Gastrocnemius medialis (tissue), 4 donors: ENCODE data around the gene MTHFSD. TPM values are rescaled to one million over a fixed set of nuclear protein-coding genes. Genes with fewer than 3 reads are reported as not detected.

Source experiments
- ATAC-seq, 2 donors: fragments of 150-250 bp; one replicate each; pipeline ENCODE4 v1.9.1; 2016
- DNase-seq, 2 donors: peaks; one replicate each; pipeline ENCODE4 v3.0.0-alpha.2; 2019
- H3K27ac ChIP-seq, 4 donors: fragments of 200-600 bp; sonication (generic); 1 replicate in 1 of 4; 2 replicates in 3 of 4; pipeline ENCODE4 v1.5.1; 2016 to 2018; ENCODE audit warnings: mild to moderate bottlenecking in 2 of 4, moderate library complexity in 1 of 4
- H3K27me3 ChIP-seq, 3 donors: fragments of 200-600 bp; sonication (generic) in 2 of 3; 1 replicate in 1 of 3; 2 replicates in 2 of 3; pipeline versions ENCODE4 v1.5.1 to v1.6.0; 2016 to 2019; ENCODE audit warnings: mild to moderate bottlenecking in 1 of 3, moderate library complexity in 1 of 3
- H3K36me3 ChIP-seq, 2 donors: fragments of 200-600 bp; sonication (generic) in 1 of 2; one replicate each; pipeline ENCODE4 v1.5.1; 2017 to 2018
- H3K4me1 ChIP-seq, 2 donors: fragments of 200-600 bp; sonication (generic) in 1 of 2; one replicate each; pipeline ENCODE4 v1.5.1; 2016 to 2017; ENCODE audit warnings: mild to moderate bottlenecking in 2 of 2
- H3K4me3 ChIP-seq, 4 donors: fragments of 200-600 bp; sonication (generic) in 3 of 4; 1 replicate in 1 of 4; 2 replicates in 3 of 4; pipeline ENCODE4 v1.5.1; 2016 to 2019; ENCODE audit warnings: mild to moderate bottlenecking in 2 of 4
- H3K9me3 ChIP-seq, 3 donors: fragments of 200-600 bp; sonication (generic) in 2 of 3; 1 replicate in 1 of 3; 2 replicates in 2 of 3; pipeline ENCODE4 v1.5.1; 2016 to 2019
- CTCF ChIP-seq, 5 experiments: fragments of 450-650 bp in 3 of 5; fragments of 200-600 bp in 2 of 5; sonication (generic) in 2 of 5; IDR thresholded peaks in 4 of 5; conservative IDR thresholded peaks in 1 of 5; 1 replicate in 4 of 5; 2 replicates in 1 of 5; pipeline ENCODE4 v1.5.1; 2016 to 2019; ENCODE audit warnings: antibody characterized with exemption in 5 of 5, mild to moderate bottlenecking in 3 of 5, moderate library complexity in 3 of 5
- POLR2A ChIP-seq, 2 donors: fragments of 450-650 bp; IDR thresholded peaks; one replicate each; pipeline ENCODE4 v1.6.1; 2017; ENCODE audit warnings: antibody characterized with exemption in 2 of 2, mild to moderate bottlenecking in 2 of 2, moderate library complexity in 2 of 2
- in situ Hi-C, 4 donors: fragments of 200-750 bp; cut with MboI; loops; one replicate each; pipeline versions ENCODE4 v1.15.0 to v1.8.0; 2017; ENCODE audit warnings: low sequenced_read_pairs in 4 of 4
- intact Hi-C: fragments of 100-400 bp; cut with DNase I; formaldehyde crosslinking; loops from one replicate; pipeline ENCODE4 v1.15.1; 2023; ENCODE audit warnings: low total_unique reads
- total RNA-seq, 4 donors: library from RNA; depleted of rRNA; stranded (reverse); fragments of >200 nt; gene quantifications; one replicate each; pipeline versions ENCODE4 v1.1.0 to v1.2.3, GENCODE V29; 2016

MTHFSD gene
- total RNA-seq, 4 donors from 2014 or later, result 10.9 to 31.2 (median 16.0) TPM

- in situ Hi-C loops, result loop anchor here (25.0 kb wide), 3 partner anchors 188 to 813 kb away; partner anchors contain the start of genes FBXO31 (in 1 of the 4) and MAP1LC3B (in 1 of the 4)
Measured at GRCh38 chr16:86574646-86575045, 19.6 kb upstream of the MTHFSD start.

GRCh38 chr16:86573646-86574508 lies 18.8 kb upstream of the MTHFSD start:
- no peak for DNase-seq
- in situ Hi-C loops, result loop anchor here (25.0 kb wide), 2 partner anchors 713 to 813 kb away; partner anchors contain the start of genes FBXO31 (in 1 of the 4) and MAP1LC3B (in 1 of the 4)
- Histone ChIP-seq H3K4me3 (no peak overlapping the region), H3K27me3 (peaks cover 67 to 74% (median 72%) of the 10 kb centered on the region in 3 donors), H3K36me3 (no peaks in the 10 kb centered on the region), H3K4me1 (peaks cover 0 to 4% of the 10 kb centered on the region in 2 donors), H3K27ac (no peak overlapping the region), H3K9me3 (no peaks in the 10 kb centered on the region)
- ATAC-seq, result no peak
- TF ChIP-seq POLR2A (IDR thresholded peaks at IDR 0.05), result no peak
- no peak for TF ChIP-seq CTCF (IDR thresholded peaks at IDR 0.05 in 4 of 5, conservative IDR thresholded peaks at IDR 0.05 in 1 of 5)
- intact Hi-C loops, result loop anchor here (2.0 kb wide), 1 partner anchor 187 kb away; no protein-coding TSS in a partner anchor

More at GRCh38 chr16:86574646-86575045, 19.6 kb upstream of the MTHFSD start:
- no peak for ATAC-seq
- Histone ChIP-seq H3K27ac (no peak overlapping the region), H3K36me3 (no peaks in the 10 kb centered on the region), H3K4me1 (peaks cover 0 to 4% of the 10 kb centered on the region in 2 donors), H3K9me3 (no peaks in the 10 kb centered on the region), H3K4me3 (no peak overlapping the region), H3K27me3 (peaks cover 66 to 69% (median 67%) of the 10 kb centered on the region in 3 donors)
- TF ChIP-seq CTCF (IDR thresholded peaks at IDR 0.05 in 4 of 5, conservative IDR thresholded peaks at IDR 0.05 in 1 of 5) (no peak), POLR2A (IDR thresholded peaks at IDR 0.05) (no peak)
- intact Hi-C loops, result loop anchor here (2.0 to 5.0 kb wide), 4 partner anchors 88 to 293 kb away; no protein-coding TSS in a partner anchor
- no peak for DNase-seq

GRCh38 chr16:86573215-86573614 lies 18.2 kb upstream of the MTHFSD start:
- no peaks in the 10 kb centered on the region for H3K36me3 ChIP-seq
- no peak overlapping the region for H3K27ac ChIP-seq
- no peaks in the 10 kb centered on the region for H3K9me3 ChIP-seq
- in situ Hi-C loops, result loop anchor here (25.0 kb wide), 2 partner anchors 714 to 814 kb away; partner anchors contain the start of genes FBXO31 (in 1 of the 4) and MAP1LC3B (in 1 of the 4)
- ATAC-seq (no peak), DNase-seq (no peak)
- H3K4me3 ChIP-seq, result no peak overlapping the region
- TF ChIP-seq POLR2A (IDR thresholded peaks at IDR 0.05) (no peak), CTCF (IDR thresholded peaks at IDR 0.05 in 4 of 5, conservative IDR thresholded peaks at IDR 0.05 in 1 of 5) (no peak)
- peaks cover 0 to 4% of the 10 kb centered on the region in 2 donors for H3K4me1 ChIP-seq
- H3K27me3 ChIP-seq, result peaks cover 67 to 72% (median 70%) of the 10 kb centered on the region in 3 donors
- intact Hi-C loops, result no loop called here

GRCh38 chr16:86572606-86573005 lies 17.6 kb upstream of the MTHFSD start:
- in situ Hi-C loops, result loop anchor here (25.0 kb wide), 2 partner anchors 715 to 815 kb away; partner anchors contain the start of genes FBXO31 (in 1 of the 4) and MAP1LC3B (in 1 of the 4)
- no peaks in the 10 kb centered on the region for H3K36me3 ChIP-seq
- DNase-seq, result no peak
- H3K27ac ChIP-seq, result no peak overlapping the region
- intact Hi-C loops, result no loop called here
- ATAC-seq, result no peak
- H3K4me3 ChIP-seq, result no peak overlapping the region
- H3K4me1 ChIP-seq, result peaks cover 0 to 4% of the 10 kb centered on the region in 2 donors
- peaks cover 67 to 68% (median 68%) of the 10 kb centered on the region in 3 donors for H3K27me3 ChIP-seq
- H3K9me3 ChIP-seq, result no peaks in the 10 kb centered on the region
- TF ChIP-seq POLR2A (IDR thresholded peaks at IDR 0.05) (no peak), CTCF (IDR thresholded peaks at IDR 0.05 in 4 of 5, conservative IDR thresholded peaks at IDR 0.05 in 1 of 5) (no peak)
